ENCODE data around the gene FLAD1.

- no peak for TF ChIP-seq CTCF (IDR thresholded peaks at IDR 0.05; ENCODE audit: low read depth, low read length)
- no peak for TF ChIP-seq POLR2A (IDR thresholded peaks at IDR 0.05; ENCODE audit: extremely low read depth, insufficient read length)
- no peak for TF ChIP-seq MAX (IDR thresholded peaks at IDR 0.05; ENCODE audit: low read depth, low read length)
These were observed 50.4 kb downstream of the FLAD1 start, which contains the start of the genes DCST1 and DCST2 for GRCh38 chr1:155033524-155033923.
